ENCODE measurements around the gene FAM110A. TPM values are rescaled to one million over a fixed set of nuclear protein-coding genes. Genes with fewer than 3 reads are reported as not detected.
"Not testable (repeated sequence)": the region's sequence is repeated elsewhere in the genome, so short reads cannot be mapped to it uniquely, and the experiment has no call there.

FAM110A gene
- total RNA-seq, 1 experiment from 2014 or later, result 2.3 TPM

DNA sequence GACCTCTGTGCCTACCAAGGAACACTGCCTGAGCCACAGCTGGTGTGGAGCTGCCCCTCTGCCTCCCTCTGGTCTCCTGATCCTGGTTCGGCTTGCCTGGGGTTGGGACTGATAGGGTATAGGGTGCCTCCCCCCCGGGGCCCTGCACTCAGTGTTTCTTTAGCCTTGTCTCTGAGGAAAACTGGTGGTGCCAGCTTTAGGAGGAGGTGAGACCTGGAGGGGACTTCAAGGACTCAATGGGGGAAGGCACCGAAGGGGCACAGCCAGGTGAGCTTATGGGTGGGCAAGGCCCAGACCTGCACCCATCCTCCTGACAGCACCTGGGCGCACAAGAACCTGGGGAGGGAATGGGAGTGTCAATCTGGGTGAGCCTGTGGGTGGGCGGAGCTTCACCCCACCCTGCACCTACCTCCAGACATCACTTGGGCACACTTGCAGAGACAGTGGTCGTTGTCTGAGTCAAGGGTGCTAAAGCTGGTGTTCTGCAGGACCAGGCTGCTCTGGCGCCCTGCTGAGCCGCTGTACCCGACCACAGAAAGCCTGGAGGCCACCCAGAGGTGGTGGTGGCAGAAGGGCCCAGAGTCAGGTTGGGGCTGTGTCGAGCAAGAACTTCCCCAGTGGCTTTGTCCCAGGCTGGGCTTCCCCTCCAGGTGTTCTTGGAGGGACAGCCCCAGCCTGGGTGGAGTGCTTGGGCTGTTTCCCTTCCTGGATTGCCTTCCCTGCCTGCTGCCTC is 40.5 kb downstream of the FAM110A start:
- DNase-seq (ENCODE audit: low spot score), result no peak

DNA sequence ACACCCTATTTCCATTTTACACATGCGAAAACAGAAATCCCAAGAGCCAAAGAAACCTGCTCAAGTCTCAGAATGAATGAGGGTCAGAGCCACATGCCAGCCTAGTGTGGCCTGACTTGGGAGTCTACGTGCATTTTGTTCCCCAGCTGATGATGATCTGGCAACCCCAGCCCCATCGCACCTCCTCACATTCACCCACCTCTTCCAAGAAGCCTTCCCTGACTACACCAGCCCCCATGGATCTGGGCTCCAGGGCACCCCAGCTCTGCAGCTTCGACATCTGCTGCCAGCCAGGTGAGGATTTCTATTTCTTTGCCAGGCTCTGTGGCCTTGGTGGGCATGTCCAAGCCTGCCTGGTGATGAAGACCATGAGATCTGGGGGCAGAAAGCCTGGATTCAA is 41.6 kb downstream of the FAM110A start:
- DNase-seq (ENCODE audit: low spot score), result no peak

DNA sequence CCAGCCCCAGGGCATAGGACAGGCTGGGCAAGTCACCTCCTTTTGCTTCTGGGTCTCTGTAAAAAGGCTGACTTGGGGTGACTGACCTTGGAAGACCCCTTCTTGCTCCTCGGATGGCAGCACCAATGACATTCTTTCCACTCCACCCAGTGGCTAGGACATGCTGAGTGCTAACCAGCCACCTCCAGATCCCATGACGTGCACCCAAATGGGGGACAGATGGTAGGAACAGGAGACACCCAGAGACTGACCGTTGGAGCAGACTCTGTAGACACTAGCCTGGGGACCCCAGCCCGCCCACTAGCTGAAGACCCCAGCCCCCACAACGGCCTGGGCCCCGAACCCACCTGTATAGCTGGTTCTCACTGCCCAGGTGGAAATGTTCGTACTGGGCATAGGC is 44.3 kb downstream of the FAM110A start:
- DNase-seq (ENCODE audit: low spot score), result no peak

DNA sequence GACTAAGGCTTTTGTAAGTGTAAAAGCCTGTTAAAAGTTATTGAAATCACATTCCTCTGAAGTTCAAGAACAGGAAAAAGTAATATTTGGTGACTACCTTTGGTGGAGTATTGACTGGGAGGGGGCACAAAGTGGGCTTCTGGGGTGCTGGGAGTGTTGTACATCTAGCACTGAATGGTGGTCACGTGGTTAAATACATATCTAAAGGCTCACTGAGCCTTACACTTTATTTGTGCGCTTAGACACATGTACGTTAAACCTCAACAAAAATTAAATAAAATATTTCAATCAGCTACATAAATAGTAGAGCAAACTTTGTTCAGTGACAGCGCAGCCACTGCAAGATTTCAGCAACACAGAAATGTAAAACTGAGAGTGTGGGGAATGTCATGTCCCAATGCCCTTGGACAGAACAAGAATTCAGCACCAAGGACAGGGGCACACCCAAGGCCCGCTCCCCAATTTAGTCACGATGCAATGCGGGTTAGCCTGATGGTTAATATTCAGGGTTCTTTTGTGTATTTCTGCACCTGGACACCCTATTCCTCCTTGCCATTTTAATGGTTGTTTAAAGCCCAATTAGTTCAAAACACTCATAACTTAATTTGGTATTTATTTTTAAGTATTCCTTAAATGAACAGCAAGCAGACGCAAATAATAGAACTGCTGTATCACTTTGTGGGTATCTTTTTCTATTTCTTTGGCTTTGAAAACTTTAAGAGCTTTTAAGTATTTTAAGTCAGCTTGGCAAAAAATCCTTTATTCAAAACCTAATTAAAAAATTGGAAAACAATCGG is 45.2 kb downstream of the FAM110A start:
- DNase-seq (ENCODE audit: low spot score), result no peak

DNA sequence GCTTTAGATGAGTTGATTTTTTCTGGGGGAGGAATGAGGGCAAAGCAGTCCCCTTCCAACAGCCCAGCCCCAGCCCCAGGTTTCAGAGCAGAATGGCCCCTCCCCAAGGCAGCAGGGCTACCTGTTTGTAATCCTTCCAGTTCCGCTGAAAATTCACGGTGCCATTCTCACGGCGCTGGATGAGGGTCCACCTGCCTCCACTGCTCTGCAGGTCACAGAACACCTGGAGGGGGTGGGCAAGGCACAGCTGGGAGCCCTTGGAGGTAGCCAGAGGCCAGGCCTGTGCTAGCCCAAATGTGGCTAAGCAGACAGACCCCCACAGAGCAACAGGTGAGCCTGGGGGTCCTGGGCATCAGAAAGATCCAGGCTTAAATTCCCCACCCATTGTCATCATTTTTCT is 46.1 kb downstream of the FAM110A start:
- DNase-seq (ENCODE audit: low spot score), result no peak

DNA sequence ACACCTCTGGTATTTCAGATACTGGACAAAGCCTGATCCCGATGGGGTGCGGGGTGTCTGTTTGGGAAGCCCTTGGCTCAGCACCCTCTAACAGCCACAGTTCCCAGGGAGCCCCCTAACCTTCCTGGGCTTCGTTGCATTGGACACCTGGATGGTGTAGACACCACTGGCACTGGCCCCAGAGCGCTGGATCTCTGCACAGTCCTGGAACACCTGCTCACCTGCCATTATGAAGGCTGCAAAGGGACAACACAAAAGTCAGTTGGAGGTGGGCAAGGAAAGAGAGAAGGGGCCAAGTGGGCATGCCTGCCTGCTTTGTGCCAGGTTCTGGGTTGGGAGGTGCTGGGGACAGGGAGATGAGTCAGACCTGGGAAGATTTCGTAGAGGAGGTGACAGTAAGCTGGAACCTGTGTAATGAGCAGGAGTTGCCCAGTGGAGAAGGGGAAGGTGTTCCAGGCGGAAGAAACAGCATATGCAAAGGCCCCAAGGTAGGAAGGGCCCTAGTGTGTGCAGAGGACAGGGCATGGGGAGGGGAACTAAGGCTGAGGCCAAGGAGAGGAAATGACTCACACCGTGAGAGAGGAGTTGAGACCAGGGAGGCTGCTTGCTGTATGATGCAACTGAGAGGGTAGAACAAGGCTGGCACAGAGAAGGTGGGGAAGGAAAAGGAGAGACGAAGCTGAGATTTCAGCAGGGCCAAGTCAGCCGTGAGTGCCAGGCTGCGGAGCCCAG is 47.7 kb downstream of the FAM110A start:
- peak; percentile 75 for DNase-seq (ENCODE audit: low spot score)

DNA sequence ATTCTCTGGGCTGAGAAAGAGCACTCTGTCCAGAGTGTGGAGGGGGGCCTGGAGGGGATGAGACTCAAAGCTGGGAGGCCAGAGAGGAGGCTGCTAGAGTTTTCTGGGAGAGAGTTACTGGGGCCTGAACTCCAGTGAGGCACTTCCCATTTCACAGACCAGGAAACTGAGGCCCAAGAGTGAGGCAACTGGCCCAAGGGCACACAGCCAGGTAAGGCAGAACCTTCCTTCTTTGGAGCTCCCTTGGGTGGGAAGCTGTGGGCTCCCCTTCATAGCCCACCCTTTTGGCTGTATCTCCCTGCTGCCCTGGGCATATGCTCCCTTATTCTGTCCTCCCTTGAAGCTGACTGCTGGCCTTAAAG is 48.2 kb downstream of the FAM110A start:
- no peak for DNase-seq (ENCODE audit: low spot score)

DNA sequence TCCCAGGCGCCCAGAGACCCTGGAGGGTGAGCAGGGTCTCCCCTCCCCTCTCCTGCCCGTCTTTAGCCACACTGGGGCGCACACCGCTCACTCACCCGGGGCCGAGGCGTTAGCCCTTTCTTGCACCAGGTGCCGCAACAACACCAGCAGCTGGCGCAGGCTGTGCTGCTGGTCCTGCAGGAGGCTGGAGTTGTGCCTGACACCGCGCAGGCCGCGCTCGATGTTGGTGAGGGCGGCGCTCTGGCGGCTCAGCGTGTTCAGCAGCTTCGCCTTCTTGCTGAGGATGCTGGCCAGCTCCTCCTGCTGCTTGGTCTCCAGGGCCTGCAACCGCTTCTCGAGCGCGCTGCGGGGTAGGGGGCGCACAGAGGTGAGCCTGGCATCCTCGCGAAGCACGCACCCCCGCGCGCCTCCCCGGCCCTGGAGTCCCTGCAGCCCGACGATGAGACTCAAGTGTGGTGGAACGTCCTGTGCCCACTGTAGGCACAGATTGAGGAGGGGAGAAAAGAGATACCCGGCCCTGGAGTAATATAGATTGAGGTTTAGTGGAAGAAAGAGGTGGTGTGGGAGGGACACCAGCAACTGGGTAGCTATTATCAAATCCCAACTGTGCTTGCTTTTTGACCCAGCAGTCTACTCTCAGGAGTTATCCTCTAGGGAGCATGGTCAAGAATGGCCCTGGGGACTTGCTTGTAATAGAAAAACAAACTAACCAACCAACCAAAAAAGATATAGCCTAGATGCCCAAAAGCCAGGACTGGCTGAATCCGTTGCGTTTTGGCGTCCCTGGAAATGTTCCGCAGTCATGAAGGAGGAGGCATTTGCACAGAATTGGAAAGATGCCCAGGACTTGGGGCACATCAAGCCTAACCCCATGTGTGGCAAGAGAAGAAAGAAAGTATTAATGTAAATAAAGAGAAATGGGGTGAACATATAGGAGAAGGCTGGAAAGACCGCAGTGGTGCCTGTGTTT is 51.8 kb downstream of the FAM110A start:
- no peak for DNase-seq (ENCODE audit: low spot score)

DNA sequence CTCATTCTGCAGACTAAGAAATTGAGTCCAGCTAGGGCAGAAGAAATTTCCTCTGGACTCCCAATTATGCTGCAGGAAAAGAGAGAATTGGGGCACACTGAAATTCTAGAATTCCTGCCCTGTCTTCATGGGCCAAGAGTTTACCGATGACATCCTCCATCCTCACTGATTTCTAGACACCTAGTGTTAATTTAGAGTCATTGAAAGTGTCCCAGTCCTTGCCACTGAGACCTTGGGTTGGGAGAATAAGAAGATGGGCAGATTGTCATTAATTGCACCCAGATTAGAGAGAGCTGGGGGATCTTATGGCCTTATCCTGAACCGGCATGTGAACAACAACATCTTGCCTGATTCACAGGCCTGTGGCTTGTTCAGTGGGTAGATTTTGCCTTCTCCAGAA is 53.6 kb downstream of the FAM110A start:
- no peak for DNase-seq (ENCODE audit: low spot score)

DNA sequence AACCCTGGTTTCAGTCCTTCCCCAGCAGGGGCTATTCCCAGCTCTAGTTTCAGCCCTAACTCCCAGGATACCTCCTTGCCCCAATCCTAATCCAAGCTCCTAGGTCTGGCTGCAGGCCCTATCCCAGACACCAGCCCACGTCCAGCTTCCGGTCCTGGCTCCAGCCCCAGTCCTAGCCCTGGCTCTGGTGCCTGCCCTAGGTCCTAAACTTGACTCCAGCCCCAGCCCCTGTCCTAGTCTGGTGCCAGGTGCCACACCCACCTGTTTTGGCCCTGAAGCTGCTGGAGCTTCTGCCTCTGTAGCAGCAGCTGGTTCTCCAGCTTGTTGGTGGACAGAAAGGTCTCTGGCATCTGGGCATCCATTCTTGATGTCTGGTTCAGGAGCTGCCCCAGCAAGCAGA is 54.5 kb downstream of the FAM110A start:
- no peak for DNase-seq (ENCODE audit: low spot score)

DNA sequence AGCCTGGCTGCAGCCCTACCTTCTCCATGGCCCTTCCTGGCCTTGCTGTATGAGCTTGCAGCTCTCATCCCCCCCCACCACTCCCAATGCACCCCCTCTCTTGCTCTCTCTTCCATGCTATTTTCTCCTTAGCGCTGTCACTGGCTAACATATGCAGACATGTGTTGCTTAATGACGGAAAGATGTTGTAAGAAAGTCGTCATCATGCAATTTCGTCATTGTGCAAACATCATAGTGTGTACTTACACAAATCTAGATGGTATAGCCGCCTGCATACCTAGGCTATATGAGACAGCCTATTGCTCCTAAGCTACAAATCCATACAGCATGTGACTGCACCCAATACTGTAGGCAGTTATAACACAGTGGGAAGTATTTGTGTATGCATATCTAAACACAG is 55.6 kb downstream of the FAM110A start:
- DNase-seq (ENCODE audit: low spot score), result no peak

DNA sequence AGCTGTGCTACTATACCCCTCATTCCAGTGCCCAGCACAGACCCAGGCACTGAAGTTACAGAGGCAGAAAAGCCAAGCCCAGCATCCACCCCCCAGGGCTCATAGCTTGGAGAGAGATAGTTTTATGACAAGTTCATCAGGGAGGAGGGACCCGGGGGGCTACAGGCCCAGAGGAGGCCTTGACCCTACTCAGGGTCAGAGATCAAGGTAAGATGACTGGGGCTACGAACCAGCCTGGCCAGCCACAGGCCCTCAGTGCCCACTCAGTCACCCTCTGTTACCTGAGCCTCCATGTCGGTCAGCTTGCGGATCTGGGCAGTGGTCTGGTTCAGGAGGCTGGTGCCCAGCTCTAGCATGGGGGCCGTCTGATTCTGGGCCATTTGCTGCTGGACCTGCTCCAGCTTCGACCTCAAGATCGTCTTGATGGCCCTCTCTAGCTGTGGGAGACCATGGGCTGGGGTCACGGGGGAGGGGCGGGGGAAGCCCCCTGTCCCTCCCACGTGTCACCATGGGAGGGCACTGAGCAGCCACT is 56.5 kb downstream of the FAM110A start:
- DNase-seq (ENCODE audit: low spot score), result no peak

DNA sequence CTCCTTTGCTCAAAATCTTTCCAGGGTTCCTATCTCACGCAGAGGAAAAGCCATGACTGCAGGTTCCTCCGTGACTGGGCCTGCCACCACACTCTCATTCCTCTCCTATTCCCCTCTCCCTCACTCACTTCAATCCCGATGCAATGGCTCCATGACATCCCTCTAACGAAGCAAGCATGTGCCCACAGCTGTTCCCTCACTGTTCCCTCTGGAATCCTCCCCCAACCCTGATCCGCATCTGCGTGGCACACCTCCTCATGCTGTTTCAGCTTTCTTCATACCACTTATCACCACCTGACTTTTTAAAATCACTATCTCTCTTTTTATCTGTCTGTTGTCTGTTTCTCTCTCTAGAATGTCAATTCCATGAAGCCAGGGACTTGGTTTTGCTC is 57.1 kb downstream of the FAM110A start:
- no peak for DNase-seq (ENCODE audit: low spot score)

DNA sequence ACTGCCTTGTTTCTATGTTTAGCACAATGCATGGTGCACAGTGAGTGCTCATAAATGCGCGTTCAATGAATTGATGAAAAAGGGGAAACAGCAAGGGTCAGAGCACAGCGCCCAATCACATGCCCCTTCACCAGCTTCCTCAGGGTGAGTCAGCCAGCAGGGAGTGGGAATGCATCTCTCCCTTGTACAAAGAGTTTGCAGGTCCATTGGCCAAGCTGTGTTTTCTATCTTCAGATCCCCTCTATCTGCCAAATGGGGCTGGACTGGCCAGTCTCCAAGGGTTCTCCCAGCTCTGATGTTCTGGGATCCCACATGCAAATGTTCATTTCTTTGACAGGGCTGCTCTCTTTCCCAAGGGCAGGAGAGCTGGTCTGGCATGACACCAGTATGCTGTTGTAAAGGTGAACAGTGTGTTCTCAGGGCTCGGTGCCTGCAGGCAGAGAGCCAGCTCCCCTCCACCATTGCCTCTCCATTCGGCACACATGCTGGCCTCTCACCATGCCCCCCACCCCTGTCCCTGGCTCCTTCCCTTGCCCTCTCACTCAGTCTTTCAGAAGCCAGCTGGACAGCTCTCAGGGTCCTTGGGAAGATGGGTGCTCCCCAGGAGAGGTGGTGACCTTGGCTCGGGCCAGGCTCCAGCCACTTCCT is 57.7 kb downstream of the FAM110A start:
- DNase-seq (ENCODE audit: low spot score), result no peak

DNA sequence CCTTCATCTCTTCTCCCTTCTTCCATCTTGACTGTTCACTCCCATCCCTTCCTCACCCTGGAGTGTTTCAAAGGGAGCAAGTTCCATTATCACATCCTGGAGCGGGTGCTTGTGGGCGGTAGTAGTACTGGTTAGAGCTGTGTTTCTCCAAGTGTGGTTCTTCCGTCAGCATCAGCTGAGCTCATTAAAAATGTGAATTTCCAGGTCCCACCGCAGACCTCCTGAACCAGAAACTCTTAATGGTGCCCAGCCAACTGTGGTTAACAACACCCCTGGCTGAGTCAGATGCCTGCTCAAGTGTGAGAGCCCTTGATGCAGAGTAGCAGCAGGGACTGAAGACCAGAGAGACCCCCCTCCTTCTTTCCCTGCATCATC is 58.2 kb downstream of the FAM110A start:
- DNase-seq (ENCODE audit: low spot score), result peak; percentile 63

DNA sequence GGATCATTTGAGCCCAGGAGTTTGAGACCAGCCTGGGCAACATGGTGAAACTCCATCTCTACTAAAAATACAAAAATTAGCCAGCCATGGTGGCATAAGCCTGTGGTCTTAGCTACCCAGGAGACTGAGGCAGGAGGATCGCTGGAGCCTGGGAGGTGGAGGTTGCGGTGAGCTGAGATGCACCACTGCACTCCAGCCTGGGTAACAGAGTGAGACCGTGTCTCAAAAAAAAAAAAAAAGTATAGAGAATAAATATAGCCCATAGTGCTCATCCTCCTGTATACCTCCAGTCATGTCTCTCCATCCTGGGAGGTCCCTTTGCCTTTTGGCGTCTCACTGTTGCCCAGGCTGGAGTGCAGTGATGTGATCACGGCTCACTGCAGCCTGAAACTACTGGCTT is 58.9 kb downstream of the FAM110A start:
- DNase-seq (ENCODE audit: low spot score), result not testable (repeated sequence)

Other genes starting within 250 kb of the FAM110A start
- gene TCF15, start 223.4 kb upstream of the FAM110A start, total RNA-seq (2014; rRNA removed; shearing (Covaris generic)), result not detected in 2 replicates
- gene SRXN1, start 180.5 kb upstream of the FAM110A start, total RNA-seq (2014; rRNA removed; shearing (Covaris generic)), result 153 and 165 TPM in 2 replicates
- not detected in 2 replicates for gene SCRT2, start 157.9 kb upstream of the FAM110A start, total RNA-seq (2014; rRNA removed; shearing (Covaris generic))
- 0.12 TPM in 1 of 2 replicates, not detected in the other for gene SLC52A3, start 65.2 kb upstream of the FAM110A start, total RNA-seq (2014; rRNA removed; shearing (Covaris generic))
- gene ANGPT4, start 82.6 kb downstream of the FAM110A start, total RNA-seq (2014; rRNA removed; shearing (Covaris generic)), result 0.53 and 1.3 TPM in 2 replicates
- gene RSPO4, start 168.6 kb downstream of the FAM110A start, total RNA-seq (2014; rRNA removed; shearing (Covaris generic)), result not detected in 2 replicates

Data from H4 (cell line).